GM12878 (cell line): ENCODE results near the gene RGS2. TPM values are rescaled to one million over a fixed set of nuclear protein-coding genes. Genes with fewer than 3 reads are reported as not detected.

ENCODE experiments used
- ATAC-seq: fragments of 200-7000 bp; cut with Tn5 transposase; 3 replicates; pipeline ENCODE4 v1.9.1; 2020; ENCODE audit warnings: mild to moderate bottlenecking, moderate library complexity
- BruUV-seq: library from RNA; stranded (reverse); fragments of 400-500 nt; replicated peaks from 2 replicates; lab custom pipeline; 2021; lab: Mats Ljungman, UMichigan
- CTCF ChIA-PET: fragments of 300-600 bp; sonication (Branson Sonifier 250); formaldehyde crosslinking; extraction: SDS; loops from one replicate; lab custom pipeline; 2021; ENCODE audit warnings: inconsistent platforms; lab: Yijun Ruan, JAX
- POLR2A ChIA-PET: fragments of 350-600 bp; formaldehyde crosslinking; extraction: SDS; loops from one replicate; lab custom pipeline; 2021; ENCODE audit warnings: inconsistent platforms; lab: Charles Lee
- RAD21 ChIA-PET: fragments of 300-600 bp; sonication (Branson Sonifier 250); formaldehyde crosslinking; loops from one replicate; lab custom pipeline; 2023; ENCODE audit warnings: antibody characterized with exemption; ENCODE audit not compliant: unreplicated experiment; lab: Charles Lee
- SMC1A ChIA-PET: fragments of 300-600 bp; sonication (Branson Sonifier 250); formaldehyde crosslinking; loops from one replicate; lab custom pipeline; 2023; ENCODE audit not compliant: unreplicated experiment, uncharacterized antibody; lab: Charles Lee
- DNase-seq: peaks from one replicate; pipeline ENCODE4 v3.0.0-alpha.2; 2011; ENCODE audit warnings: low read depth, low spot score
- FAIRE-seq: peaks from 3 replicates; lab custom pipeline; 2011; peaks lifted over from hg19 to GRCh38; lab: Jason Lieb, UNC
- H2AFZ ChIP-seq: 2 replicates; pipeline ENCODE4 v1.6.0; 2011; ENCODE audit warnings: low read depth, low read length, control low read depth; ENCODE audit not compliant: control insufficient read depth
- H3K27ac ChIP-seq: 2 replicates; pipeline ENCODE4 v1.5.1; 2011; ENCODE audit warnings: control low read depth; ENCODE audit not compliant: control insufficient read depth, insufficient read depth
- H3K27me3 ChIP-seq, 2 experiments: replicated peaks in 1 of 2; 2 replicates each; pipeline versions ENCODE4 v1.6.0 to v1.6.1; 2011; ENCODE audit warnings: low read length in 1 of 2; ENCODE audit not compliant: control insufficient read depth in 2 of 2, insufficient read depth in 2 of 2
- H3K36me3 ChIP-seq, 2 experiments: 2 replicates each; pipeline ENCODE4 v1.5.1; 2011; ENCODE audit warnings: low read length in 1 of 2; ENCODE audit not compliant: control insufficient read depth in 2 of 2, insufficient read depth in 2 of 2
- H3K4me1 ChIP-seq: 2 replicates; pipeline ENCODE4 v1.6.1; 2011; ENCODE audit warnings: mild to moderate bottlenecking, low read length, moderate library complexity, mixed read lengths; ENCODE audit not compliant: control insufficient read depth, insufficient read depth
- H3K4me2 ChIP-seq: 2 replicates; pipeline ENCODE4 v1.6.0; 2011; ENCODE audit warnings: control low read depth; ENCODE audit not compliant: control insufficient read depth, insufficient read depth
- H3K4me3 ChIP-seq: fragments of 200-600 bp; sonication (generic); 2 replicates; pipeline ENCODE4 v1.5.1; 2016
- H3K79me2 ChIP-seq: 2 replicates; pipeline ENCODE4 v1.6.0; 2011; ENCODE audit warnings: low read length; ENCODE audit not compliant: control insufficient read depth, insufficient read depth
- H3K9ac ChIP-seq: 2 replicates; pipeline ENCODE4 v1.8.0; 2011; ENCODE audit warnings: low read length, control low read depth, mixed read lengths; ENCODE audit not compliant: control insufficient read depth, insufficient read depth
- H3K9me3 ChIP-seq: replicated peaks from 3 replicates; pipeline ENCODE4 v1.5.1; 2011; ENCODE audit warnings: mild to moderate bottlenecking, low read length; ENCODE audit not compliant: control insufficient read depth, insufficient read depth
- H4K20me1 ChIP-seq: 2 replicates; pipeline ENCODE4 v1.6.0; 2011; ENCODE audit not compliant: control insufficient read depth, insufficient read depth
- CBFB ChIP-seq: IDR thresholded peaks from 2 replicates; pipeline ENCODE4 v1.6.1; 2016; ENCODE audit warnings: antibody characterized with exemption, low read depth
- E2F8 ChIP-seq: fragments of 450-650 bp; IDR thresholded peaks from 2 replicates; pipeline ENCODE4 v1.6.1; 2018; ENCODE audit warnings: mild to moderate bottlenecking, low read depth, moderate library complexity; ENCODE audit not compliant: partially characterized antibody
- EED ChIP-seq: sonication (generic); IDR thresholded peaks from 2 replicates; pipeline ENCODE4 v1.6.1; 2016; ENCODE audit warnings: antibody characterized with exemption, low read depth
- GABPA ChIP-seq: IDR thresholded peaks from 2 replicates; pipeline ENCODE4 v1.6.1; 2014; ENCODE audit warnings: antibody characterized with exemption, low read depth, mild to moderate bottlenecking, inconsistent platforms
- HDAC6 ChIP-seq: fragments of 200-600 bp; sonication (generic); IDR thresholded peaks from one replicate; pipeline ENCODE4 v1.8.0; 2017; ENCODE audit warnings: antibody characterized with exemption; ENCODE audit not compliant: unreplicated experiment
- MXI1 ChIP-seq: fragments of 150-350 bp; IDR thresholded peaks from 2 replicates; pipeline ENCODE4 v1.6.1; 2011; ENCODE audit warnings: low read depth, mild to moderate bottlenecking, inconsistent platforms, low read length, improper control_type of control experiment
- NFIC ChIP-seq: IDR thresholded peaks from 2 replicates; pipeline ENCODE4 v1.6.1; 2012; ENCODE audit warnings: low read depth, mild to moderate bottlenecking, inconsistent platforms, low read length, moderate library complexity
- NR2C1 ChIP-seq: fragments of 450-650 bp; IDR thresholded peaks from 2 replicates; pipeline ENCODE4 v1.6.1; 2017; ENCODE audit warnings: antibody characterized with exemption, mild to moderate bottlenecking, moderate library complexity
- RAD21 ChIP-seq: IDR thresholded peaks from 2 replicates; pipeline ENCODE4 v1.6.1; 2011; ENCODE audit warnings: mild to moderate bottlenecking, low read depth, low read length, moderate library complexity; ENCODE audit not compliant: insufficient read depth
- SIX5 ChIP-seq: IDR thresholded peaks from 2 replicates; pipeline ENCODE4 v1.6.1; 2011; ENCODE audit warnings: mild to moderate bottlenecking, low read depth, low read length, moderate library complexity; ENCODE audit not compliant: severe bottlenecking
- TARDBP ChIP-seq: IDR thresholded peaks from 2 replicates; pipeline ENCODE4 v1.6.1; 2016; ENCODE audit warnings: borderline replicate concordance
- TCF7 ChIP-seq: IDR thresholded peaks from 2 replicates; pipeline ENCODE4 v1.6.1; 2014; ENCODE audit warnings: antibody characterized with exemption, borderline replicate concordance
- WRNIP1 ChIP-seq: IDR thresholded peaks from 2 replicates; pipeline ENCODE4 v1.6.1; 2011; ENCODE audit warnings: low read depth, low read length, improper control_type of control experiment, borderline replicate concordance
- ZBED1 ChIP-seq: IDR thresholded peaks from 2 replicates; pipeline ENCODE4 v1.6.1; 2016; ENCODE audit warnings: borderline replicate concordance
- WGBS: methylation state at CpG from one replicate; pipeline ENCODE4 v1.1.6; 2016; ENCODE audit warnings: low lambda C conversion rate; ENCODE audit not compliant: insufficient replicate concordance, insufficient coverage; ENCODE audit errors: missing lambda C conversion rate; 5-methylcytosine and 5-hydroxymethylcytosine counted together
- in situ Hi-C: fragments of 300-500 bp; cut with MboI; formaldehyde crosslinking; loops from 9 replicates; pipeline ENCODE4 v1.14.3; 2018; ENCODE audit warnings: mixed read lengths
- intact Hi-C: fragments of 100-400 bp; cut with micrococcal nuclease; formaldehyde crosslinking; loops from one replicate; pipeline ENCODE4 v1.14.2; 2022; ENCODE audit not compliant: unreplicated experiment
- polyA plus RNA-seq, 11 experiments: library from polyadenylated mRNA; depleted of rRNA in 4 of 11; unstranded in 6 of 11; stranded (reverse) in 5 of 11; fragments of >200 nt; fragmentation: Nextera tagmentation in 4 of 11; fragmentation: Illumina TruSeq in 1 of 11; extraction: Ambion mirVana in 4 of 11; extraction: Trizol in 1 of 11; gene quantifications; 1 replicate in 1 of 11; 2 replicates in 10 of 11; pipeline versions ENCODE4 v1.2.1 to v1.2.3, GENCODE V29; 2011 to 2016; ENCODE audit warnings: inconsistent platforms in 2 of 11, missing spikeins in 2 of 11, low read depth in 1 of 11
- total RNA-seq, 4 experiments: library from RNA; depleted of rRNA in 3 of 4; stranded (reverse); fragments of >200 nt in 3 of 4; fragmentation: Illumina TruSeq in 1 of 4; extraction: Trizol in 1 of 4; gene quantifications; 2 replicates each; pipeline versions ENCODE4 v1.2.1 to v1.2.3, GENCODE V29; 2013 to 2021

Gene RGS2
- total and polyA plus RNA-seq, 10 of the 15 experiments (the other 5 are each of a cell fraction or from before 2014, with no cell fraction given) = 0.27 to 2.3 (median 0.98) TPM

- no peaks in the 10 kb centered on the region for H3K9me3 ChIP-seq
- BruUV-seq = no TSS peak
Observed at GRCh38 chr1:192846950-192847349, 38.1 kb downstream of the RGS2 start.

More at GRCh38 chr1:192846950-192847349, 38.1 kb downstream of the RGS2 start:
- ChIA-PET POLR2A (no interaction called here), RAD21 (no interaction called here), SMC1A (no interaction called here), CTCF (no interaction called here)
- Histone ChIP-seq H3K79me2 (no peaks in the 10 kb centered on the region), H3K27ac (no peak overlapping the region), H3K36me3 (no peaks in the 10 kb centered on the region), H3K9ac (no peak overlapping the region), H3K4me2 (no peak overlapping the region), H3K27me3 (no peaks in the 10 kb centered on the region), H4K20me1 (no peaks in the 10 kb centered on the region), H3K4me3 (no peak overlapping the region), H3K4me1 (no peaks in the 10 kb centered on the region), H2AFZ (no peak overlapping the region)
- intact Hi-C loops (no loop called here), in situ Hi-C loops (no loop called here)
- no peak for DNase-seq
- 60% methylated on average over 2 of the region's 2 CpGs for WGBS
- no peak for ATAC-seq
- TF ChIP-seq CBFB (no peak), NR2C1 (no peak), GABPA (no peak), EED (no peak), SIX5 (no peak), ZBED1 (no peak), TCF7 (no peak), WRNIP1 (no peak), E2F8 (no peak), TARDBP (no peak), MXI1 (no peak), RAD21 (no peak), NFIC (no peak), HDAC6 (no peak)
- no peak for FAIRE-seq
